HG03039 (cell line): ENCODE measurements around the gene TSC1.

Source experiments
- ATAC-seq: cut with Tn5 transposase; IDR thresholded peaks from one replicate; pipeline ENCODE4 v1.9.1; 2021; ENCODE audit warnings: mild to moderate bottlenecking, moderate library complexity; ENCODE audit not compliant: unreplicated experiment

Gene TSC1

DNA sequence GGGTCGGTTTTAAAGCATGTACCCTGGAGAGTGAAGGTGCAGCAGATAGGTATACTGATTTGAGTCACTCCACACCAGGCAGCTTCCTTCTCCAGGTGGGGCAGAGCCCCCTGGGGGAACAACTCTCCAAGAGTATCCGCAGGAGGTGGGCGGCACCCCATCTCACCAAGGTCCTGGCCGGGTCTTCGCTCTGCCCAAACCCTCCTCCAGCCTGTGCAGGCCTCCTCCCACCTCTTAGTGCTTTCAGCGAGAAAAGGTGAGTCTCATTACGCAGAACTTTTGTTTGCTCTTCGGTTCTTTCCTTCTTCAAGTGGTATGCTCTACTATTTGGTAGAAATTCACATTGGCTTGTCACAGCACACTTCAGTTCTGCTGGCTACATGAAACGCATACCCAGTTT lies 52.0 kb downstream of the TSC1 start:
- no peak for ATAC-seq

DNA sequence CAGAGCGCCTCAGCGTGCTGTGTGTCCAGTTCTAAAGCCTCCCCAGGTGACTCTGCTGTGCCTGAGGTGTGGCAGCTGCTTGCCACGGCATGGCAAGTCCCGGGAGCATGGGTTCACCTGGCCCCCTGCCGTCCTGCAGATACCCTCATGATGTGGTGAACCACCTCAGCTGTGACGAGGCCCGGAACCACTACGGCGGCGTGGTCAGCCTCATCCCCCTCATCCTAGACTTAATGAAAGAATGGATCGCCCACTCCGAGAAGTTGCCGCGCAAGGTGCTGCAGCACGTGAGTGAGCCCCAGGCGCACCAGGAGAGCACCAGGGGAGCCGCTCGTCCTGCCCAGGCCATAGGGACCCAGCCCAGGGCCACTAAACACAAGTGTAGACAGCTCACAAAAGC lies 56.3 kb downstream of the TSC1 start:
- no peak for ATAC-seq

DNA sequence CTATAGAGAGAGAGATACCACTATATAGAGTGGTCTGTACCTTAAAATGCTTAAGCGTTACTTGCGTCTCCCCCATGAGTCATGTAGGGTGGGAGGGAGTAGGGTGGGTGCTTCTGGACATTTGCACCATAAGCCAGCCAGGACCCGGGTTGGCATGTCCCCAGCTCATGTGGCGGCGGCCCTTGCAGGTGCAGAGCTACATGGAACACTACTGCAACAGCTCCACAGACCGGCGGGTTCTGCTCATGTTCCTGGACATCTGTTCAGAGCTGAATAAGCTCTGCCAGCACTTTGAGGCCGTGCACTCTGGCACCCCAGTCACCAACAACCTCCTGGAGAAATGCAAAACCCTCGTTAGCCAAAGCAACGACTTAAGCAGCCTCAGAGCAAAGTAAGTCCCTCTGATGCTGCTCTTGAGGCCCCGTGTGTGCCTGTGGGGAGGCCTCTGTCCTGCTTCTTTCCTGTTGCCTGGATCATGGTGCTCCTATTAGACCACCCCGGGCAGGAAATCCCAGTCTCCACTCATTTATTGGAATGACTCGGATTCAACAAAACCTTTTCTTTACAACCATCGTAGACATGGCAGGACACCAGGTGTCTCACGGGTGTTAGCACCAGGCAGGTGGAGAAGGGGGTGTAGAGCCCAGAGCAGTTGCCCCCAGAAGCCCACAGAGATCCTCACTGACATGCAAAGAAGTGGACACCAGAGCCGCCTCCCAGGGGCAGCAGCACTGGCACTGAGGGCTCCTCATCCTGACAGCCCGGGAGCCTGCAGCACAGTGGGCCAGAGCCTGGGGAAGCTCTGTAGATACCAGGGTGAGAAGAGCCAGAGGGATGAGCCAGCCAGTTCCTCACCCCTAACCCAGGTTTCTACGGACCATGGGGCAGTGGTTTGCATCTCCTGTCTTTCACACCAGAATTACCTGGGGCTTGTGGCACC lies 57.0 kb downstream of the TSC1 start:
- ATAC-seq = no peak

DNA sequence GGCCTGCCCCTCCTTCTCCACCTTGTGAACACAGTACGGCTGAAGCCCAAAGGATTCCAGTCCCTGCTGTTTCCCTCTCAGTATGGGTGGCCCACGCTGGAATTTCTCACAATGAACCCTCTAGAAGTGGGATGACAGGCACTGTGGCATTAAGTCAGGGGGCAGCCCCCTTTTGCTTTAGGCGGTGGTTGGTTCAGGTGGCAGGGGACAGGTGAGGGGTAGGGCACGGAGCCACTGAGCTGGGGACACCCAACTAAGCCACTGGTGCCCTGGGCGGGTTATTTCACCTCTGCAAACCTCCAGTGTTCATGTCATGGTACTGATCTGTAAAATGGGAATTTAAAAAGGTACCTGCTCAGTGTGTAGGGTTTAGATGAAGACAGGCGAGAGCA lies 58.1 kb downstream of the TSC1 start:
- ATAC-seq = no peak

DNA sequence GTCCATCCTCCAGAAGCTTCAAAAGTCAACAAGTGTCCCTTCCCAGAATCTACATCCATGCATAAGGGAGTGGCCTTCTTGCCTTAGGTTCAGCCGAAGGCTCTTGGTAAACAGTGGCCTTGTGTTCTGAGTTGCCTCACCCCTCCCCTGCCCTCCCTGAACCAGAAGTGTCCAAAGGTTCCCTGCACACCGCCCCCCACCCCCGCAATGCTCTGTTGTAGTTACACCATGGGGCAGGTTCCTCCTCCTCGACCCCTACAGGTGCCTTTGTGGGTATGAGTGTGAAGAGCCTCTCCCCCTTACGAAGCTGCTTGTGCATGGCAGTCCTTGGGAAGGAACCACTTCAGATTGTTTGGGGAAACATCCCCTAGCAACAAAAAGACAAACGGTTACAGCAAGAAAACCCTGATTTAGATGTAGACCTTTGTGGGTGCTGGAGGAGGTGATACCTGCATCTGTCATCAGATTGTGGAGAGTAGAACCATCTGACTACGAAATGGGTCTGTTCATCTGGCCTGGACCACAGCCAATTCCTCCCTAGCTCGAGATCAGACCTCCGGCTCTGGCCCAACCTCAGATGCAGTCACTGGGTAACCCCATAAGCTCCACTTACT lies 58.6 kb downstream of the TSC1 start:
- no peak for ATAC-seq

DNA sequence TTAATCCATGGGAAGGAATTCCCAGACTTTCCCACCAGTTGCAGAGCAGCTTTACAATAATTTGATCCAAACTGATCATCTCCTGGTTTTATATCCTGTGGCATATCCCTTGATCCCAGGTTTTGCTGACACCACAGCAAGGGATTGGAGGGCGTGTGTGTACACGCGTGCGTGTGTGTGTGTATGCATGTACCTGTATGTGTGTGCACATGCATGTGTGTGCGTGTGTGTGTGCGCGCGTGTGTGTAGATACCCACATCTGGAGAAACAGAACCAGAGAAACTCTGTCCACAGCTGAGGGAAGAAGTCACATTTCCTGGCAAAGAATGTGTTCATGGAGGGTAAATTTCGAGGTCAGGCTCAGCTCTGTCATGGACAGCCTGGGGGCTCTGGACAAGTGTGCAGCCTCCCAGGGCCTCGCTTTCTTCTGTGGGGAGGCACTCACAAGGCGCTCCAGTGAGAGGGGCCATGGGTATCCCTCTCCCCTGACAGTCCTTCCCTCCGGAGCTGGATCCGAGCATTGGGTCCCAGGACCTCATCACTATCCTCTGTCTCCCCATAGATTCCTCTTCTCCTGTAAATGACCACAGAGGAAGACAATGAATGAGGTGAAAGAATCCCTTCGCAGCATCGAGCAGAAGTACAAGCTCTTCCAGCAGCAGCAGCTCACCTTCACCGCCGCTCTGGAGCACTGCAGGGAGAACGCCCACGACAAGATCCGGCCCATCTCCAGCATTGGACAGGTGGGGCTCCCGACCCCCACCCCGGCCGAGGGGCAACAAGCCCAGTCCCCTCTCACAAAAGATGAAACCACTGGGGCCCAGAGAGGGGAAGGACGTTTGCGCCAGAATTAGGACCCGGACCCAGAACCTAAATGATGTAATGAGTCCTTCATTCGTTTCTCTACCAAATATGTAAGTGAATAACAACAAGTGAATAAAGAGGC lies 60.8 kb downstream of the TSC1 start:
- ATAC-seq = no peak

DNA sequence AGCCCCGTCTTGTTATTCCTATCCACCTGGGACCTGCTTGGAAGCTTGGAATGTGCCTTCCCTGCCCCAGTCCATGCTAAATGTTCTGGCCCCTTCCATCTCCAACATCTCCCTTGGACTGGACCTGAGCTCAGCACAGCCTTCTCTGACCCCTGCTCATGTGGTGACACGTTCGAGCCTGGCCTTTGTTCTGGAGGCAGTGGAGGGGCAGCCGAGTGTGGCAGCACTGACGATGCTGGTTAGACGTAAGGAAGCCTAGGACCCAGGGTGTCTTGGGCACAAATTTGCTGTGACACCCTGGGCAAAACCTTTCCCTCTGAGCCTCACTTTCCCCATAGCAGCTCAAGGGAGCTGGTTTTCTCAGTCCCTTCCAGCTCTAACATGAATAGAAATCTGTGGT lies 61.8 kb downstream of the TSC1 start:
- no peak for ATAC-seq

DNA sequence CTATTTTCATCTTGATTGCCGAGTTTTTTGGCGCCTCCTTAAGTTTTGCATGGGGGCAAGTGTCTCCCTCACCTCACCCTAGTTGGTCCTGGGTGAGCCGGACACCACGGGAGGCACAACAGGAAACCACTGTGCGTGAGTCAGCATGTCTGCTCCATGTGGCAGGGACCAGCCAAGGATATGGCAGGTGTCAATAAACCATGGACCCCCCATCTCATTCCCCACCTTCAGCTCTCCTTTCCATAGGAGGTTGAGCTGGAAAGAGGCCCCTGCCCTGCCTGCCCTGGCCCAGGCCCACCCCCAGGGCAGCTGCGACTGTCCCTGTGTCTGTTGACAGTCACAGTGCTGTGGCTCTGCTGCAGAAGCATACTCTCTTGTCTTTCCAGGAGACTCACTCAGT lies 62.6 kb downstream of the TSC1 start:
- ATAC-seq = no peak

DNA sequence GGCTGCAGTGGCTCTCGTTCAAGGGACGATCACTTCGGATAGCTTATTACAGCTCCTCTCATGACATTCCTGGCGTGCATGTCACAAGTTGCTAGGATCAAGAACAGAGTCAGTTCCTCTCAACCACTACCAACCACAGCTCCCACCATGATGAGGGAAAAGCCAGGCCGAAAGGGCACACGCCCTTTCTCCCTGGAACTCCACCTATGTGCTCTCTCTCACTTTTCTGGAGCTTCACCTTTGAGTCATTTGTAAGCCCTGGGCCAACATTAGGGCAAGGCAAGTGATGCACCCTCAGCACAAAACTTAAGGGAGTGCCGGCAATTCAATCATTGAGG lies 64.1 kb downstream of the TSC1 start:
- no peak for ATAC-seq

DNA sequence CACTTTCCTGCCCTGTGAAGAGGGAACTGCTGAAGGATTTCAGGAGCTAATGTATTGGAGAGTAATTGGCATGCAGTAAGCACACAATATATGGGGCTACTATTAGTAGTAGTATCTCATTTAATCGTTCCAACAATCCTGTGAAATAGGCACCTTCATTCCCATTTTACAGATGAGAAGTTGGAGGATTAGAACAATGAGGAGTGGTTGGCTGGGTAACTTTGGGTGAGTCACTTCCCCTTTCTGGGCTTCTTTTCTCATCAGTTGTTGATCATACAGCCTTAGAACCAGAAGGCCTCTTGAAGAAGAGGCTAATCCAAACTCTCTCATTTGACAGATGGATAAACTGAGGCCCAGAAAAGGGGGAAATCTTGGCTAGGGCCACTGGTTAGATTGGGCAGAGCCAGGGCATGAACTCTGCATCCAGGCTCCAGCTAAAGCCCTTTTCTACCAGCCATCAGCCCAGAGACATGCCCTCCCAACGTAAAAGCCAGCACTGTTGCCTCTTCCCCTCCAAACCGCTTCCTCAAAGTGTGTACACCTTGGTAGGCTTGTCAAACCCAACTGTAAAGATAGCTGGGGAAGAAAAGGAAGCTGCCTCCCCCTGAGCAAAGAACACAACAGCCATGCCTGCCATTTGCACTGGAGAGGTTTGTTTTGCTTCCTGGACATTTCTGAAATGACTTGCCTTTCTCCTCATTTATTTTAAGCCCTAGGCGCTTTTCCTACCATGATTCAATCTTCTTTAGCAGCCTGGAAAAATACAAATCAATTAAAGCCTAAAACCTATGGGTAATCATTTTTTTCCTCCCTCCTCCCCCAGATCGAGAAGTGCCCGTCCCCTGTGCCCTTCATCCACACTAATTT lies 64.7 kb downstream of the TSC1 start:
- no peak for ATAC-seq

DNA sequence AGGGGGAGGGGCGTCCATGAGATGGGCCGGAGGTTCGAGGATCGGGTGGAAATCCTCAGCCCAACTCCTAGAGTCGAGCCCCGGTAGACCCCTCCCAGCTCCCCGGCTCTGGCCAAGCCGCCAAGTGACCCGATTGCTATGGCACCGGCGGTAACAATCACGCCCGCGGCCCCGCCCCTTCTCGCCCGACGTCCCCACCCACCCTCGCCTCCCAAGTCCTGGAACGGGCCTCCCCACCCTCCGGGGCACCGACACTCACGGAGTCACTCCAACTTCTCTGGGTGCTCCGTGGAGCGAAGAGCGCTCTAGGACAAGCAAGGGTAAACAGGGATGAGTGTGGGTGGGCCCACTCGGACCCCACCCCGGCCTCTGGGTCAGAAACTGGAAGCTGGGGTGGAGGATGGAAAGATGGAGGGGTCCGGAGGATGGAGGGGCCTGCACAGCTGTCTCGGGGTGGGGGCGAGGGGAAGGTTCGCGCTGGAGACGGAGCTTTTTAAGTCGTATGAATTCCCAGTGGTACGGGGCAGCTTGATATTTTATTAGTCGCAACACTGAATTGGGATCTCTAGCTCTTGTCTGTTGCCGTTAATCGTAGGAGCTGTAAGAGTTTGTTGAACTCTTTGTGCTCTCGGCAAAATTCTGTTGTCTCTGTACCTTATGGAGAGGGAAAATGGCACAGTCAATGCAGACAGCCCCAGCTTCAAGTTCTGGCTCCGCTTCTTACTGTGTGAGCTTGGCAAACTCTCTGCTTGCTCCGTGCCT lies 65.5 kb downstream of the TSC1 start, which contains the start of gene SPACA9:
SPACA9 (plus strand) TSS at position 204 of the 762 bp plus-strand sequence. CDS start 5,050 bp downstream, outside the sequence.
- ATAC-seq = no peak

DNA sequence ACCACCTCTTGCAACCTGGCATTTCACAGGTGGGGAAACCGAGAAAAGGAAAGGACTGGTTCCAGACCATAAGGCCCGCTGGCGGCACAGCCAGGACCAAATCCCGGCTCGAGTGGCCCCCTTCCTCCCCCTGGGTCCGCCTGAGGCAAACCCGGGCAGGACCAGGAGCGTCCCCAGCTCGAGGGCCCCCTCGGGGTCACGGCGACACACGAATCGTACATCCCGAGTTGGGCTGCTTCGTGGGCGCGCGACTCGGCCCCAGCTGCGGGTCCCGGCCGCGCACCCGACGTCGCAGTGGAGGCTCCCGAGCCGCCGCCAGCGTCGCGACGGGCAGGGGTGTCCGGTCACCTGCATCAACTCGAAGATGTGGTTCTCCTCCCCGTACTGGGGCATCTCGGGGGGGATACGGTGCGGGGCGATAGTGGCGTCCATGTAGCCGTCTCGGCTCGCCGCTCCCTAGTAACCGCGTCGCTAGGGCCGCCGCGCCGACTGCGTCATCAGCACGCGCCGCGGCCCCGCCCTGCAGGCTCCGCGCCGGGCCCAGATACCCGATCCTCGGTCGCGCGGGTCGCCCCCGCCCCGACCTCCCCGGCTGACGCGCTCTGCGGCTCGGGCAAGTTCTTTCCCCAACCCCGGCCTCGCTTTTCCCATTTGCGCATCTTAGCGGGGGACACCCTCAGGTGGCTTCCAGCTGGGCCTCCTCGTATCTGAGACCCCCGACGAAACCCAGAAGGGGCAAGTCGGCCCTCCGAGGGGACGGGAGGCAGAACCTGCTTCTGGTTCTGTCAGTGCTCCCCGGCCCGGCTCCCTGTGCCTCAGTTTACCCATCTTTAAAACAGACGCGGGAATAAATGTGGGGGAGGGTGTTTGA lies 66.4 kb downstream of the TSC1 start, which contains the start of gene AK8:
AK8 (minus strand) TSS at position 461 of the 871 bp plus-strand sequence; CDS start at position 432, 29 bp downstream.
- peak; percentile 60 for ATAC-seq

DNA sequence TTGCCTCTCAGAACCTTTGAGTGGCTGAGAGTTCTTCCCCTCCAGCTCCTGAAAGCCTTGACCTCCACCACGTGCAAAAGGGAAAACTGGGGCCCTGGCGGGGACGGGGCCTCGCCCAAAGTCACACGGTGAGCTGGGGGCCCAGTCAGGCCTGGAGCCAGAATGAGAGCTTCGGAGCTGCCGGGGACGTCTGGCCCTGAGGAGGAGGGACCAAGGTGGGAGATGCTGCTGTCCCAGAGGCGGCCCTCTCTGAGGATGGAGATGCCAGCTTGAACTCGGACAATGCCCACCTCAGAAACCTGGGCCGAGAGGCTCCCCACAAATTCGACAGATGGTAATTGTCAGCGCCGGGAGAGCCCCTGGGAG lies 67.0 kb downstream of the TSC1 start:
- ATAC-seq = no peak

DNA sequence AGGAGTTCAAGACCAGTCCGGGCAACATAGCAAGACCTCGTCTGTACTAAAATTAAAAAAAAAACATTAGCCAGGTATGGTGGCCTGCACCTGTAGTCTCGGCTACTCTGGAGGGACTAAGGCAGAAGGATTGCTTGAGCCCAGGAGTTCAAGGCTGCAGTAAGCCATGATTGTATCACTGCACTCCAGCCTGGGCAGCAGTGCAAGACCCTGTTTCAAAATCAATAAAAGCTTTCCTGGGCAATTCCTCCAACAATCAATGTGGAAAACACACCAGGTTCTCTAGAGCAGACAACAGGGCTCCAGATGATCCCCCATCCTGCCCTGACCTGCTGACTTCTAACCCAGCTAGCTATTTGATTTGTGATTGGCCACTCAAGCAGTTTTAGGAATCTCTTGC lies 67.6 kb downstream of the TSC1 start:
- no peak for ATAC-seq

DNA sequence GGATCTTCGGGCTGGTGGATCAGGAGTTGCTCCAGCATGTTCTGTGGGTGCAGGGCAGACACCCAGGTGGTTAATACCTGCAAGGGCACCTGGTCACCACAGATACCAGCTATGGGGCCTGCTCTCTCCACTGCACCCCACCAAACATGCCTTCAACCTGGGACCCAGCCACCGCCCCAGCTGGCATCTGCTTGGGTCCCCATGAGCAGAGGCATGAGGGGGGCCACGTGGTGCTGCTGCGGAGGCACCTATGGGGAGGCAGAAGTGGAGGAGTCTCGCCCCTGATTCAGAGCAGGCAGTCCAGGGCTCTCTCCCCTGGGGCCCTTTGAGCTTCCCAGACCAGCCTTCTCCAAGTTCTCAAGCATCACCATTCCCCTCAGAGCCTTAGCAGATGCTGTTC lies 69.3 kb downstream of the TSC1 start:
- ATAC-seq = no peak

DNA sequence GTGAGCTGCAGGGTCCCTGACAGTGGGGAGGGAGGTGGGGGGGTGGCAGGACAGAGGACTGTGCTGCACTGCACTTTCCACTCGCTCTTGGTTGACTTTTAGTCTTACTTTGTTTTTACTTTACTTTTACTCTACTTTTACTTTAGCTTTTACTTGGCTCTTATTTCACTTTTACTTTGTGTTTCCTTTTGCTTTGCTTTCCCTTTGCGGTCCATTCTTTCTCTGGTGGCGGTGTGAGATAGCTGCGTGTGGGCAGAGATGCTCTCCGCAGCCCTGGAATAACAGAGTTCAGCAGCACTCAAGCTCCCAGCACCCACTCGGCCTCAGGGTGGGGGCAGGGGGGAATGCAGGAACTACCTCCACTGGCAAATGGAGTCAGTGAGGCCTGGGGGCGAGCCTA lies 71.0 kb downstream of the TSC1 start:
- no peak for ATAC-seq

DNA sequence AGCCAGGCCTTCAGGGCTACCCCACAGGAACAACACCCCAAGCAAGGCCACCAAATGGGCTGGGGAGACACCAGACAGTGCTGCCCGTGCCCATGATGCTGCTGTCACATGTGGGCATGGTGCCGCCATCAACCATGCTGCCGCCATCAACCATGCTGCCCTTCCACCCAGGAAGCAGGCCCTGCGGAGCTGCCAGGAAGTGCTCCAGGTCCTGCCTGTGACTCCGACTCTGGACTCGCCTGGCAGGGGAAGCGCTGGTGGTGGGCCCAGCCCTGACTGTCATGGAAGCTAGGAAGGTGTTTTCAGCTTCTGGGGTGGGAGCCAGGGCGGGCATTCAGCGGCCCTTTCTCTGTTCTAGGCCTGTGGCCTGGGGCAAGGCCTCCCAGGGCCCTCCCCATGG lies 75.2 kb downstream of the TSC1 start:
- no peak for ATAC-seq

DNA sequence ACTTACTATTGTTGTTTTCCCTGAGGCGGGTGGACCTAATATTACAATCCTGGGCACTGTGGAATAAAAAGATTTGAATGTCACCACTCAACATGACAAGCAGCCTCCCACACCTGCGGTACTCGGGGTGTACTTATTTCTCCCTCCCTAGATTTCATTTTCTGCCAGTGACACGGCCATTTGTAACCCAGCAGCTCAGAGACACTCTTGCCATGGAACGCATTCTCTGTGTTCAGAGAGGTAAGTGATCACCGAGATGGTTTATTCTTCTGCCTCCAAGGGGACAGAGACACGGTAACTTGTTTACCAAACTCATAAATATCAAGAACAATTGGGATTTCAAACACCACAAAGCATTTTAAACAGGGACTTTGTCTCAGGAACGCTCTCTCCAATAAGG lies 77.5 kb downstream of the TSC1 start:
- no peak for ATAC-seq

DNA sequence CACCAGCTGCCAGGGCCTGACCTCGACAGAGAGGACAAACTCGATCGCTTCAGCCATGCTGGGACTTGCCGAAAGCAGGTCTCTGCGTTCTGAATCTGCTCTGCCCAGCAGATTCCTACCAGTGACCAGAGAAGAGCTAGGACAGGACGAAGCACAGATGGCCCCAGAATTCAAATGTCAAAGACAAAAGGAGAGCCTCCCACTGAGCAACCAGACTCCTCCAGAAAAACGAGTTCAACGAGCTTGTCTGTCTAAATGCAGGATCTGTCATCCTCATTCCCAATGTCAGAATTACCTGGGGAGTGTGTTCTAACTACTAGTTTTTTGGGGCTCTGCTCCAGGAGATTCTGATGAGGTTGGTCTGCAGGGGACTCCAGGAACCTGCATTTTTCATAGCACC lies 79.7 kb downstream of the TSC1 start:
- ATAC-seq = no peak
